Measurements from ENCODE around the gene HOXB2. TPM values are rescaled to one million over a fixed set of nuclear protein-coding genes. Genes with fewer than 3 reads are reported as not detected.

The HOXB2 gene
- total and polyA plus RNA-seq, 2 experiments from 2014 or later, result not detected

GRCh38 chr17:48576479-48577309 is 31.8 kb upstream of the HOXB2 start:
- DNase-seq (ENCODE audit: low spot score), result no peak
- peak; percentile 9; the same call in 2 of the 3 replicates for ATAC-seq
- Histone ChIP-seq H3K4me3 (0 out of 2 replicates have a peak overlapping the region, but pooled peaks have one; percentile 28), H3F3A (replicated peaks; ENCODE audit: low read depth) (peaks cover 71% of the 10 kb centered on the region), H3K4me1 (ENCODE audit: insufficient read depth) (peaks cover 58% of the 10 kb centered on the region), H3K9me2 (ENCODE audit: insufficient read depth) (no peaks in the 10 kb centered on the region), H3K4me2 (peak overlapping the region; percentile 62), H3K79me2 (replicated peaks; ENCODE audit: insufficient read depth) (no peaks in the 10 kb centered on the region), H2AFZ (no peak overlapping the region), H3K36me3 (ENCODE audit: insufficient read depth) (no peaks in the 10 kb centered on the region), H3K27me3 (ENCODE audit: insufficient read depth) (peaks cover 100% of the 10 kb centered on the region), H3K27ac (ENCODE audit: low read depth) (no peak overlapping the region), H4K20me1 (replicated peaks; ENCODE audit: insufficient read depth) (peaks cover 66% of the 10 kb centered on the region)
- peaks cover 10% of the 10 kb centered on the region for H3K9me3 Mint-ChIP-seq
- H3K27me3 Mint-ChIP-seq (ENCODE audit: insufficient read depth, low read depth, poor library complexity), result peaks cover 37% of the 10 kb centered on the region
- TF ChIP-seq EZH2 (IDR thresholded peaks at IDR 0.05; ENCODE audit: low read depth, unreplicated experiment) (peak; percentile 91), ETS1 (IDR thresholded peaks at IDR 0.05) (no peak), EZH2phosphoT487 (IDR thresholded peaks at IDR 0.05; ENCODE audit: unreplicated experiment) (peak; percentile 54)
- no peak overlapping the region for H3K27ac Mint-ChIP-seq
- H3K4me3 Mint-ChIP-seq, result no peak overlapping the region
- H3K4me1 Mint-ChIP-seq, result peaks cover 31% of the 10 kb centered on the region
- no peaks in the 10 kb centered on the region for H3K36me3 Mint-ChIP-seq (ENCODE audit: low read depth)

- Histone ChIP-seq H3K9me2 (ENCODE audit: insufficient read depth) (no peaks in the 10 kb centered on the region), H3K79me2 (replicated peaks; ENCODE audit: insufficient read depth) (no peaks in the 10 kb centered on the region), H4K20me1 (replicated peaks; ENCODE audit: insufficient read depth) (peaks cover 65% of the 10 kb centered on the region), H3K4me3 (0 out of 2 replicates have a peak overlapping the region, but pooled peaks have one; percentile 28), H3F3A (replicated peaks; ENCODE audit: low read depth) (peaks cover 73% of the 10 kb centered on the region), H3K36me3 (ENCODE audit: insufficient read depth) (no peaks in the 10 kb centered on the region), H3K27ac (ENCODE audit: low read depth) (no peak overlapping the region), H2AFZ (no peak overlapping the region), H3K4me2 (no peak overlapping the region; the same call in 1 of the 2 replicates), H3K4me1 (ENCODE audit: insufficient read depth) (peaks cover 57% of the 10 kb centered on the region), H3K27me3 (ENCODE audit: insufficient read depth) (peaks cover 100% of the 10 kb centered on the region)
- DNase-seq (ENCODE audit: low spot score) (no peak), ATAC-seq (no peak)
- no peak for TF ChIP-seq ZNF114 (CRISPR knock-in tag; IDR thresholded peaks at IDR 0.05)
- TF ChIP-seq EZH2phosphoT487 (IDR thresholded peaks at IDR 0.05; ENCODE audit: unreplicated experiment), result peak; percentile 47
- TF ChIP-seq ETS1 (IDR thresholded peaks at IDR 0.05), result no peak
- peak; percentile 88 for TF ChIP-seq EZH2 (IDR thresholded peaks at IDR 0.05; ENCODE audit: low read depth, unreplicated experiment)
- Mint-ChIP-seq H3K4me1 (peaks cover 33% of the 10 kb centered on the region), H3K27ac (no peak overlapping the region), H3K4me3 (no peak overlapping the region), H3K36me3 (ENCODE audit: low read depth) (no peaks in the 10 kb centered on the region), H3K27me3 (ENCODE audit: insufficient read depth, low read depth, poor library complexity) (peaks cover 29% of the 10 kb centered on the region), H3K9me3 (peaks cover 7% of the 10 kb centered on the region)
Measured at GRCh38 chr17:48575673-48576478, 31.0 kb upstream of the HOXB2 start.

Measured in GM23338 (cell line).